Transverse colon (tissue), 3 donors: ENCODE results near the gene TMEM72.

Experiments
- CTCF ChIP-seq, 5 experiments: fragments of 200-600 bp in 3 of 5; fragments of 450-650 bp in 2 of 5; sonication (generic) in 3 of 5; IDR thresholded peaks; 1 replicate in 2 of 5; 2 replicates in 3 of 5; pipeline ENCODE4 v1.5.1; 2016 to 2017; ENCODE audit warnings: antibody characterized with exemption in 5 of 5, inconsistent platforms in 3 of 5, mild to moderate bottlenecking in 2 of 5, moderate library complexity in 1 of 5
- POLR2A ChIP-seq: fragments of 450-650 bp; IDR thresholded peaks from one replicate; pipeline ENCODE4 v1.6.1; 2016; ENCODE audit warnings: antibody characterized with exemption, mild to moderate bottlenecking, moderate library complexity

GRCh38 chr10:44986179-44986578, 75.0 kb downstream of the TMEM72 start:
- TF ChIP-seq CTCF (IDR thresholded peaks at IDR 0.05), result no peak
- TF ChIP-seq POLR2A, result no peak
